DOHH2 (cell line): ENCODE results near the gene LTV1.
"Not testable (repeated sequence)": the region's sequence is repeated elsewhere in the genome, so short reads cannot be mapped to it uniquely, and the experiment has no call there.

Experiments
- CTCF ChIP-seq: fragments of 200-600 bp; sonication (generic); IDR thresholded peaks from one replicate; pipeline ENCODE4 v1.5.1; 2014; ENCODE audit warnings: antibody characterized with exemption, mild to moderate bottlenecking, low read depth, low read length; ENCODE audit not compliant: poor library complexity, severe bottlenecking
- EZH2phosphoT487 ChIP-seq: fragments of 200-600 bp; sonication (generic); IDR thresholded peaks from 2 replicates; pipeline ENCODE4 v1.6.1; 2017; ENCODE audit warnings: borderline replicate concordance, mild to moderate bottlenecking, antibody characterized with exemption, low read length, moderate library complexity, mixed read lengths

GRCh38 chr6:143856762-143857161 is 13.6 kb downstream of the LTV1 start:
- TF ChIP-seq CTCF, EZH2phosphoT487: not testable (repeated sequence)
